Tibial artery (tissue), 4 donors: ENCODE data around the gene OSBPL6.
"Not testable (repeated sequence)": the region's sequence is repeated elsewhere in the genome, so short reads cannot be mapped to it uniquely, and the experiment has no call there.

Experiments
- DNase-seq, 2 donors: peaks; one replicate each; pipeline ENCODE4 v3.0.0-alpha.2; 2019
- H3K27ac ChIP-seq, 2 donors: fragments of 200-600 bp; sonication (generic) in 1 of 2; 1 replicate in 1 of 2; 2 replicates in 1 of 2; pipeline ENCODE4 v1.5.1; 2018 to 2019; ENCODE audit warnings: mild to moderate bottlenecking in 1 of 2
- H3K27me3 ChIP-seq, 2 donors: fragments of 200-600 bp; sonication (generic) in 1 of 2; one replicate each; pipeline versions ENCODE4 v1.5.1 to v1.6.0; 2016 to 2019
- H3K36me3 ChIP-seq, 3 donors: fragments of 200-600 bp; sonication (generic) in 2 of 3; one replicate each; pipeline ENCODE4 v1.5.1; 2016 to 2019; ENCODE audit warnings: mild to moderate bottlenecking in 2 of 3
- H3K4me1 ChIP-seq, 4 donors: fragments of 200-600 bp; sonication (generic) in 2 of 4; 1 replicate in 3 of 4; 2 replicates in 1 of 4; pipeline ENCODE4 v1.5.1; 2016 to 2019
- H3K4me3 ChIP-seq, 2 donors: fragments of 200-600 bp; sonication (generic) in 1 of 2; 1 replicate in 1 of 2; 2 replicates in 1 of 2; pipeline ENCODE4 v1.5.1; 2018 to 2019; ENCODE audit warnings: mild to moderate bottlenecking in 2 of 2
- H3K9me3 ChIP-seq, 3 donors: fragments of 200-600 bp; sonication (generic) in 1 of 3; one replicate each; pipeline ENCODE4 v1.5.1; 2016 to 2019
- CTCF ChIP-seq, 2 experiments: fragments of 200-600 bp in 1 of 2; fragments of 450-650 bp in 1 of 2; IDR thresholded peaks; one replicate each; pipeline ENCODE4 v1.5.1; 2017 to 2019; ENCODE audit warnings: antibody characterized with exemption in 2 of 2, mild to moderate bottlenecking in 1 of 2, moderate library complexity in 1 of 2
- intact Hi-C: fragments of 100-400 bp; cut with DNase I; formaldehyde crosslinking; loops from one replicate; pipeline ENCODE4 v1.15.0; 2023; ENCODE audit warnings: low total_unique reads

The OSBPL6 gene

GRCh38 chr2:178422097-178422496 lies 227.8 kb downstream of the OSBPL6 start:
- Histone ChIP-seq H3K27ac (no peak overlapping the region), H3K9me3 (peaks cover 0 to 2% (median 0%) of the 10 kb centered on the region in 3 donors), H3K4me1 (no peaks in the 10 kb centered on the region), H3K4me3 (no peak overlapping the region), H3K27me3 (no peaks in the 10 kb centered on the region), H3K36me3 (peaks cover 11 to 15% (median 11%) of the 10 kb centered on the region in 3 donors)
- no peak for TF ChIP-seq CTCF (IDR thresholded peaks at IDR 0.05)
- intact Hi-C loops: no loop called here
- DNase-seq: no peak

- intact Hi-C loops, H3K27ac ChIP-seq, H3K27me3 ChIP-seq, H3K4me1 ChIP-seq, H3K4me3 ChIP-seq, H3K9me3 ChIP-seq, DNase-seq: not testable (repeated sequence)
- H3K36me3 ChIP-seq: peaks cover 11 to 31% (median 26%) of the 10 kb centered on the region in 3 donors
Measured at GRCh38 chr2:178423746-178424145, 229.4 kb downstream of the OSBPL6 start.

- DNase-seq: no peak
- Histone ChIP-seq H3K4me3 (no peak overlapping the region), H3K36me3 (peaks cover 26 to 47% (median 42%) of the 10 kb centered on the region in 3 donors), H3K9me3 (peaks cover 0 to 2% (median 0%) of the 10 kb centered on the region in 3 donors), H3K27me3 (no peaks in the 10 kb centered on the region), H3K27ac (no peak overlapping the region), H3K4me1 (no peaks in the 10 kb centered on the region)
- TF ChIP-seq CTCF (IDR thresholded peaks at IDR 0.05): no peak
- intact Hi-C loops: no loop called here
Measured at GRCh38 chr2:178425255-178425827, 231.0 kb downstream of the OSBPL6 start.

GRCh38 chr2:178426388-178426787 lies 232.1 kb downstream of the OSBPL6 start:
- Histone ChIP-seq H3K4me3 (no peak overlapping the region), H3K36me3 (peaks cover 37 to 56% (median 52%) of the 10 kb centered on the region in 3 donors), H3K9me3 (peaks cover 0 to 2% (median 0%) of the 10 kb centered on the region in 3 donors), H3K27ac (no peak overlapping the region), H3K27me3 (no peaks in the 10 kb centered on the region), H3K4me1 (no peaks in the 10 kb centered on the region)
- no peak for DNase-seq
- intact Hi-C loops: no loop called here
- TF ChIP-seq CTCF (IDR thresholded peaks at IDR 0.05): no peak

GRCh38 chr2:178427458-178427857 lies 233.1 kb downstream of the OSBPL6 start:
- H3K9me3 ChIP-seq: peaks cover 0 to 2% (median 0%) of the 10 kb centered on the region in 3 donors
- H3K27me3 ChIP-seq: no peaks in the 10 kb centered on the region
- intact Hi-C loops: no loop called here
- H3K4me3 ChIP-seq: no peak overlapping the region
- no peaks in the 10 kb centered on the region for H3K4me1 ChIP-seq
- DNase-seq: no peak
- peaks cover 47 to 67% (median 62%) of the 10 kb centered on the region in 3 donors for H3K36me3 ChIP-seq
- no peak overlapping the region for H3K27ac ChIP-seq
- no peak for TF ChIP-seq CTCF (IDR thresholded peaks at IDR 0.05)

- Histone ChIP-seq H3K4me1 (no peaks in the 10 kb centered on the region), H3K4me3 (no peak overlapping the region), H3K27ac (no peak overlapping the region), H3K27me3 (no peaks in the 10 kb centered on the region), H3K36me3 (peaks cover 56 to 72% (median 72%) of the 10 kb centered on the region in 3 donors), H3K9me3 (peaks cover 0 to 2% (median 0%) of the 10 kb centered on the region in 3 donors)
- TF ChIP-seq CTCF (IDR thresholded peaks at IDR 0.05): no peak
- no peak for DNase-seq
- intact Hi-C loops: no loop called here
Measured at GRCh38 chr2:178428396-178428806, 234.1 kb downstream of the OSBPL6 start.
